ENCODE measurements around the gene CERS4.
"Not testable (repeated sequence)": the region's sequence is repeated elsewhere in the genome, so short reads cannot be mapped to it uniquely, and the experiment has no call there.

CERS4 gene

DNA sequence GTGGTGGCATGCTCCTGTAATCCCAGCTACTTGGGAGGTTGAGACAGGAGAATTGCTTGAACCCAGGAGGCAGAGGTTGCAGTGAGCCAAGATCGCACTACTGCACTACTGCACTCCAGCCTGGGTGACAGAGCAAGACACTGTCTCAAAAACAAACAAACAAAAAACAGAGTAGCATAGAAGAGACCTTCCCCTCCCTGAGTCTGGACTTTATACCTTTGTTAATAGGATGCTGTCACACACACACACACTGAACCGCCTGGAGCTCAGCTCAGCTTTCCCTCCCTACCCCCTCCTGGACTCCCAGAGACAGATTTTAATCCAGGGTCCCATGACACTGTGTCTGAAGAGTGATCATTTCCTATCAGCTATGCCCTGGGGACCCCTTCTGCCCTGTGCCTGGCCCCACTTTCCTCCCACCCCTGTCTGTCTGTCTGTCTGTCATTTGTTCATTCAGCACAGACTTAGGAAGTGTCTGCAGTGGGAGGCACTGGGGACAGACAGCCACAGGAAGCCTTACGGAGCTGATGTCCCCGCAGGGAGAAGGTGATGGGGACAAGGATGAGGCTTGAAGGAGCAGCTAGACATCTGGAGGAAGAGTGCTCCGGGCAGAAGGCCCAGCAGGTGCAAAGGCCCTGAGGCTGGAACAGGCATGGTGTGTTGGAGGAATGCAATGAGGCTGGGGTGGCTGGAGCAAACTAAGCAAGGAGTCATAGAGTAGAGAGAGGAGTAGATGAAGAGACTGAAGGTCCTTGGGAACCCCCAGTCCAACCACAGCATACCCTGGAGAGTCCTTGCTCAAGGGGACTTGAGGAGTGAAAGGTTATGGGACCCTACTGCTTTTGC lies 4.9 kb downstream of the CERS4 start:
- H3K4me1 ChIP-seq (ENCODE audit: control insufficient read depth, low read depth, low read length) = no peaks in the 10 kb centered on the region
- H3K36me3 ChIP-seq (ENCODE audit: control insufficient read depth, low read depth, low read length) = peaks cover 3% of the 10 kb centered on the region

DNA sequence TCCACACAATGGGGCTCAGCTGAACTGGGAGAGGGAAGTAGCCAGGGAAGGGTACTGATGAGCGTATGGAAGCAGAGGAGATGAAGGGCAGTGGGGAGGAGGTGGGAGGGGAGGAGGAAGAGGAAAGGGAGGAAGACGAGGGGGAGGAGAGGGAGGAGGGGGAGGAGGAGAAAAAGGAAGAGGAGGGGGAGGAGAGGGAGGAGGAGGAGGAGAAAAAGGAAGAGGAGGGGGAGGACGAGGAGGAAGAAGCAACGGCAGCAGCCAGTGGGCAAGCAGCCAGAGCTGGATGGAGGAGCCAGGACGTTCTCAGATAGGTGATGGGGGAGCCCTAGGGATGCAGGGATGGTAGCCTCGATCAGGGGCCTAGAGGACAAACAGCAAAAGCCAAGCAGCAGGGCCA lies 5.6 kb downstream of the CERS4 start:
- no peak overlapping the region for H3K9ac ChIP-seq (ENCODE audit: low read length)
- H3K9me3 ChIP-seq (ENCODE audit: control insufficient read depth, low read depth, low read length) = no peaks in the 10 kb centered on the region
- H3K4me1 ChIP-seq (ENCODE audit: control insufficient read depth, low read depth, low read length) = no peaks in the 10 kb centered on the region
- H3K4me3 ChIP-seq (ENCODE audit: low read length) = no peak overlapping the region
- no peak overlapping the region for H3K27ac ChIP-seq (ENCODE audit: low read length)
- H3K36me3 ChIP-seq (ENCODE audit: control insufficient read depth, low read depth, low read length) = peaks cover 3% of the 10 kb centered on the region
- no peaks in the 10 kb centered on the region for H3K27me3 ChIP-seq (ENCODE audit: control insufficient read depth, insufficient read depth, low read length)

More for the DNA sequence above, 4.9 kb downstream of the CERS4 start:
- no peak overlapping the region for H3K4me3 ChIP-seq (ENCODE audit: low read length)
- no peak overlapping the region for H3K9ac ChIP-seq (ENCODE audit: low read length)
- no peak overlapping the region for H3K27ac ChIP-seq (ENCODE audit: low read length)
- no peaks in the 10 kb centered on the region for H3K27me3 ChIP-seq (ENCODE audit: control insufficient read depth, insufficient read depth, low read length)
- no peaks in the 10 kb centered on the region for H3K9me3 ChIP-seq (ENCODE audit: control insufficient read depth, low read depth, low read length)

GRCh38 chr19:8215783-8216182 lies 6.6 kb downstream of the CERS4 start:
- Histone ChIP-seq H3K9ac (ENCODE audit: low read length) (no peak overlapping the region), H3K27me3 (ENCODE audit: control insufficient read depth, insufficient read depth, low read length) (no peaks in the 10 kb centered on the region), H3K36me3 (ENCODE audit: control insufficient read depth, low read depth, low read length) (peaks cover 3% of the 10 kb centered on the region), H3K27ac (ENCODE audit: low read length) (no peak overlapping the region), H3K4me1 (ENCODE audit: control insufficient read depth, low read depth, low read length) (no peaks in the 10 kb centered on the region), H3K4me3 (ENCODE audit: low read length) (no peak overlapping the region), H3K9me3 (ENCODE audit: control insufficient read depth, low read depth, low read length) (no peaks in the 10 kb centered on the region)

DNA sequence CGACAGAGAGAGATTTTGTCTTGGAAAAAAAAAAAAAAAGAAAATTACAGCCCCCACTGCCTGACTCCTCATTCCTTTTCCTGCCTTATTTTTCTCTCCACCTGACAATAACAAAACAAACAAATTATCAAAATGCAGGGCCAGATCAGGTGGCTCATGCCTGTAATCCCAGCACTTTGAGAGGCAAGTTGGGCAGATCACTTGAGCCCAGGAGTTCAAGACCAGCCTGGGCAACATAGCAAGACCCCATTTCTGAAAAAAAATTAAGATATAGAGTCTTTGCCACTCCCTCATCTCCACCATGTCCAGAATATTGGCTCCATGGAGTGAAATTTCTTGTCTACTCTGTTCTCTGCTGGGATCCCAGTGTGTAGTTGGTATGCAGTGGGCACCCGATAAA lies 7.2 kb downstream of the CERS4 start:
- no peak overlapping the region for H3K9ac ChIP-seq (ENCODE audit: low read length)
- H3K36me3 ChIP-seq (ENCODE audit: control insufficient read depth, low read depth, low read length) = peaks cover under 1% of the 10 kb centered on the region
- no peaks in the 10 kb centered on the region for H3K4me1 ChIP-seq (ENCODE audit: control insufficient read depth, low read depth, low read length)
- H3K27ac ChIP-seq (ENCODE audit: low read length) = no peak overlapping the region
- H3K27me3 ChIP-seq (ENCODE audit: control insufficient read depth, insufficient read depth, low read length) = no peaks in the 10 kb centered on the region
- no peak overlapping the region for H3K4me3 ChIP-seq (ENCODE audit: low read length)
- H3K9me3 ChIP-seq (ENCODE audit: control insufficient read depth, low read depth, low read length) = no peaks in the 10 kb centered on the region

- not testable (repeated sequence) for H3K27me3 ChIP-seq (ENCODE audit: control insufficient read depth, insufficient read depth, low read length); H3K27ac ChIP-seq (ENCODE audit: low read length); H3K4me3 ChIP-seq (ENCODE audit: low read length); H3K9ac ChIP-seq (ENCODE audit: low read length); H3K4me1 ChIP-seq (ENCODE audit: control insufficient read depth, low read depth, low read length); H3K36me3 ChIP-seq (ENCODE audit: control insufficient read depth, low read depth, low read length); H3K9me3 ChIP-seq (ENCODE audit: control insufficient read depth, low read depth, low read length)
These were observed 9.0 kb downstream of the CERS4 start for GRCh38 chr19:8218127-8218526.

DNA sequence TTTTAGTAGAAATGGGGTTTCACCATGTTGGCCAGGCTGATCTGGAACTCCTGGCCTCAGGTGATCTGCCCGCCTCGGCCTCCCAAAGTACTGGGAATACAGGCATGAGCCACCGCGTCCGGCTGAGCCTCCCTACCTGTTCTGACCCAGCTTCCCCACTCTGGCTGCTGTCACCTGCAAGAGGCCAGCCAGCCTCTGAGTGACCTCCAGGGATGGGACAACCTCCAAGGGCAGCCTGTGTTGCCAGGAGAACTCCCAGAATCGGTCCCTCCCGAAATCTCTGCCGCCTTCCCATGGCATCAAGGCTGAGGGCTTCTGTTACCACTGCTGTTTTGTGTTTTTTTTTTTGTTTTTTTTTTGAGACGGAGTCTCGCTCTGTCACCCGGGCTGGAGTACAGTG lies 11.3 kb downstream of the CERS4 start:
- no peak overlapping the region for H3K27ac ChIP-seq (ENCODE audit: low read length)
- H3K9ac ChIP-seq (ENCODE audit: low read length) = no peak overlapping the region
- no peaks in the 10 kb centered on the region for H3K27me3 ChIP-seq (ENCODE audit: control insufficient read depth, insufficient read depth, low read length)
- no peaks in the 10 kb centered on the region for H3K36me3 ChIP-seq (ENCODE audit: control insufficient read depth, low read depth, low read length)
- H3K4me1 ChIP-seq (ENCODE audit: control insufficient read depth, low read depth, low read length) = no peaks in the 10 kb centered on the region
- no peaks in the 10 kb centered on the region for H3K9me3 ChIP-seq (ENCODE audit: control insufficient read depth, low read depth, low read length)
- no peak overlapping the region for H3K4me3 ChIP-seq (ENCODE audit: low read length)

DNA sequence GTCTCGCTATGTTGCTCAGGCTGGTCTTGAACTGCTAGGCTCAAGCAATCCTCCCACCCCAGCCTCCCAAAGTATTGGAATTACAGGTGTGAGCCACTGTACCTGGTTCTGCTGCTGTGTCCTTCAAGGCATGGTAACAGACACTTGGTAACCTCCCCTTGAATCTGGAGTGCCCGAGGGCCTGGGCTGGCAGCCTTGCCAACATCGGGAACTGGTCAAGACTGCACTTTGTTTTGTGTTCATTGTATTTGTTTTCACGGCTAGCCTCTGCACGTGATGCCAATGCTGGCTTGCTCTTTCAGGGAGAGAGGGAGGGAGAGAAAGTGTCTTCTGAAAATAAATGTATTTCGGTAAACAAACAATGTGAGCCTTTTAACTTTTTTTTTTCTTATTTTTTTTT lies 12.0 kb downstream of the CERS4 start:
- H3K9me3 ChIP-seq (ENCODE audit: control insufficient read depth, low read depth, low read length) = no peaks in the 10 kb centered on the region
- no peak overlapping the region for H3K27ac ChIP-seq (ENCODE audit: low read length)
- no peaks in the 10 kb centered on the region for H3K4me1 ChIP-seq (ENCODE audit: control insufficient read depth, low read depth, low read length)
- H3K27me3 ChIP-seq (ENCODE audit: control insufficient read depth, insufficient read depth, low read length) = no peaks in the 10 kb centered on the region
- H3K9ac ChIP-seq (ENCODE audit: low read length) = no peak overlapping the region
- H3K36me3 ChIP-seq (ENCODE audit: control insufficient read depth, low read depth, low read length) = no peaks in the 10 kb centered on the region
- H3K4me3 ChIP-seq (ENCODE audit: low read length) = no peak overlapping the region

DNA sequence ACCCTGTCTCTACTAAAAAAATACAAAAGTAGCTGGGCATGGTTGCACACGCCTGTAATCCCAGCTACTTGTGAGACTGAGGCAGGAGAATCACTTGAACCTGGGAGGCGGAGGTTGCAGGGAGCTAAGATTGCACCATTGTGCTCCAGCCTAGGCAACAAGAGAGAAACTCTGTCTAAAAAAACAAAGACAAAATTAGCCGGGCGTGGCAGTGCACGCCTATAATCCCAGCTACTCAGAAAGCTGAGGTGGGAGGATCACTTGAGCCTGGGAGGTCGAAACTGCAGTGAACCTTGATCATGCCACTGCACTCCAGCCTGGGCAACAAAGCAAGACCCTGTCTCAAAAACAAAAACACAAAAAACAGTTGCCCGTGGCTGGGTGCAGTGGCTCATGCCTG lies 14.3 kb downstream of the CERS4 start:
- not testable (repeated sequence) for H3K36me3 ChIP-seq (ENCODE audit: control insufficient read depth, low read depth, low read length); H3K27ac ChIP-seq (ENCODE audit: low read length); H3K9ac ChIP-seq (ENCODE audit: low read length); H3K27me3 ChIP-seq (ENCODE audit: control insufficient read depth, insufficient read depth, low read length); H3K4me3 ChIP-seq (ENCODE audit: low read length); H3K9me3 ChIP-seq (ENCODE audit: control insufficient read depth, low read depth, low read length); H3K4me1 ChIP-seq (ENCODE audit: control insufficient read depth, low read depth, low read length)

DNA sequence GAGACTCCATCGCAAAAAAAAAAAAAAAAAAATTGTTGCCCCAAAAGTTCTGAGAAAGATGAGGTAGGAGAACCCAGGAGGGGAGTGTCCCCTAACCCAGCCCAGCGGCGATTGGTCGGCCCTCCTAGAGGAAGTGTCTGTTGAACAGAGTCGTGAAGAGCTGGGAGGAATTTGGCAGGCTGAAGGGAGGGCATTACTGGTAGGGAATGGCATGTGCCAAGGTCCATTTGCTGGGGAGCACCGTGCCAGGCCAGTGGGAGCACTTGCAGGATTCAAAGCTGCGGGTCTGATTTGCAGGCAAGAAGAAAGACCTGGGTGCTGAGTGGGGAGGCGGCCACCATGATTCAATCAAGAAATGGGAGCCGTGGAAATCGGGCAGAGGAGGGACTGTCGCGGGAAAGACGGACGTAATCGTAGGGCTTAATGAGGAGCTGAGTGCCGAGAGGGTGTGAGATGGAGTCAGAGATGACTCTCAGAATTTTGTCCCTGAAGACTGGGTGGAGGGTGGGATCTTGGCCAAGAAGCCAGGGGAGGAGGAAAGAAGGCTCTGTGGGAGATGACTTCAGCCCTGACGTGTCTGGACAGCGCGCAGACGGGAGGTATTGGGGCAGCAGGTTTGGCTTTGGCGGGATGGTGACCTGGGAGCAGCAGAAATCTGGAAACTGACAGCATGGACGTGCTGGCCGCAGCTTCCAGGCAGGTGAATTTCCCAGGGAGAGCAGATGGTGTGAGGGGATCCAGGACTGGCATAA lies 15.4 kb downstream of the CERS4 start:
- Histone ChIP-seq H3K36me3 (ENCODE audit: control insufficient read depth, low read depth, low read length) (no peaks in the 10 kb centered on the region), H3K9me3 (ENCODE audit: control insufficient read depth, low read depth, low read length) (no peaks in the 10 kb centered on the region), H3K27me3 (ENCODE audit: control insufficient read depth, insufficient read depth, low read length) (no peaks in the 10 kb centered on the region), H3K9ac (ENCODE audit: low read length) (no peak overlapping the region), H3K27ac (ENCODE audit: low read length) (no peak overlapping the region), H3K4me3 (ENCODE audit: low read length) (no peak overlapping the region), H3K4me1 (ENCODE audit: control insufficient read depth, low read depth, low read length) (no peaks in the 10 kb centered on the region)

DNA sequence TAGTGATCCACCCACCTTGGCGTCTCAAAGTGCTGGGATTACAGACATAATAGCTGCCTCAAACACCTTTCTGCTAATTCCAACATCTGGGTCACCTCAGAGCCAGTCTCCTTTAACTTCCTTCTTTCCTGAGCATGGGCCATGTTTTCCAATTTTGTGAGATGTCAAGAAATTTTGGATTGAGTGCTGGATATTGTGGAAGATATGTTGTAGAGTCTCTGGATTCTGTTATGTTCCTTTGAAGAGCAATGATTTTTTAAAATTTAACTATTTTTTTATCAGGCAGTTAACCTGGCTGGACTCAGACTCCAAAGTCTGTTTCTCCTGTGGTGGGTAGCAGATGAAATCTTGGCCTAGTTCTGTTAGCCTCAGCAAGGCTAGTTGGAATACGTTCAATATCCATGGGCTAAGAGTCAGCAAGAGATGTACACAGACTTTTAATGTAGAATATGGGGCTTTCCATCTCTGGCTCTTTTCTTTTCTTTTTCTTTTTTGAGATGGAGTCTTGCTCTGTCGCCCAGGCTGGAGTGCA lies 22.0 kb downstream of the CERS4 start:
- Histone ChIP-seq H3K36me3 (ENCODE audit: control insufficient read depth, low read depth, low read length) (no peaks in the 10 kb centered on the region), H3K27ac (ENCODE audit: low read length) (no peak overlapping the region), H3K9me3 (ENCODE audit: control insufficient read depth, low read depth, low read length) (no peaks in the 10 kb centered on the region), H3K9ac (ENCODE audit: low read length) (no peak overlapping the region), H3K4me3 (ENCODE audit: low read length) (no peak overlapping the region), H3K4me1 (ENCODE audit: control insufficient read depth, low read depth, low read length) (no peaks in the 10 kb centered on the region), H3K27me3 (ENCODE audit: control insufficient read depth, insufficient read depth, low read length) (no peaks in the 10 kb centered on the region)

GRCh38 chr19:8233370-8233769 lies 24.2 kb downstream of the CERS4 start:
- H3K9ac ChIP-seq (ENCODE audit: low read length) = no peak overlapping the region
- no peaks in the 10 kb centered on the region for H3K36me3 ChIP-seq (ENCODE audit: control insufficient read depth, low read depth, low read length)
- no peak overlapping the region for H3K4me3 ChIP-seq (ENCODE audit: low read length)
- no peaks in the 10 kb centered on the region for H3K4me1 ChIP-seq (ENCODE audit: control insufficient read depth, low read depth, low read length)
- H3K9me3 ChIP-seq (ENCODE audit: control insufficient read depth, low read depth, low read length) = no peaks in the 10 kb centered on the region
- H3K27ac ChIP-seq (ENCODE audit: low read length) = no peak overlapping the region
- no peaks in the 10 kb centered on the region for H3K27me3 ChIP-seq (ENCODE audit: control insufficient read depth, insufficient read depth, low read length)

Measured in iPS-18a (cell line).